Naive thymus-derived CD4-positive, alpha-beta T cell (primary cell): ENCODE data around the gene GMDS. TPM values are rescaled to one million over a fixed set of nuclear protein-coding genes. Genes with fewer than 3 reads are reported as not detected.

Experiments used
- ATAC-seq: fragments of 150-1000 bp; cut with Tn5 transposase; 2 replicates; pipeline ENCODE4 v1.10.0; 2021; ENCODE audit warnings: mild to moderate bottlenecking, moderate library complexity
- CTCF ChIA-PET: fragments of 350-600 bp; sonication (Branson Sonifier 250); formaldehyde crosslinking; loops from one replicate; lab custom pipeline; 2021; ENCODE audit warnings: antibody characterized with exemption; lab: Charles Lee
- POLR2A ChIA-PET: fragments of 350-600 bp; sonication (Branson Sonifier 250); formaldehyde crosslinking; loops from one replicate; lab custom pipeline; 2021; ENCODE audit warnings: antibody characterized with exemption, inconsistent platforms; lab: Charles Lee
- DNase-seq, 9 donors: peaks; one replicate each; pipeline versions ENCODE4 v3.0.0 to v3.0.0-alpha.2; 2020 to 2022; ENCODE audit warnings: mixed read lengths in 1 of 9
- H3K27ac ChIP-seq: one replicate; pipeline ENCODE4 v1.7.0; 2013; ENCODE audit warnings: mild to moderate bottlenecking, low read depth, low read length, moderate library complexity
- H3K27me3 ChIP-seq, 2 donors: one replicate each; pipeline ENCODE4 v1.7.0; 2013; ENCODE audit warnings: low read length in 2 of 2, mild to moderate bottlenecking in 2 of 2, moderate library complexity in 2 of 2; ENCODE audit not compliant: control insufficient read depth in 2 of 2, insufficient read depth in 2 of 2
- H3K36me3 ChIP-seq, 3 experiments: 1 replicate in 2 of 3; 2 replicates in 1 of 3; pipeline ENCODE4 v1.7.0; 2013; ENCODE audit warnings: low read length in 3 of 3, mild to moderate bottlenecking in 3 of 3, moderate library complexity in 1 of 3; ENCODE audit not compliant: insufficient read depth in 3 of 3, control insufficient read depth in 2 of 3
- H3K4me1 ChIP-seq, 2 donors: one replicate each; pipeline ENCODE4 v1.7.0; 2013; ENCODE audit warnings: low read length in 2 of 2, mild to moderate bottlenecking in 2 of 2, moderate library complexity in 1 of 2; ENCODE audit not compliant: control insufficient read depth in 2 of 2, insufficient read depth in 2 of 2
- H3K4me3 ChIP-seq: 2 replicates; pipeline ENCODE4 v1.7.0; 2013; ENCODE audit warnings: mild to moderate bottlenecking, low read length
- H3K9me3 ChIP-seq, 3 experiments: 1 replicate in 2 of 3; 2 replicates in 1 of 3; pipeline ENCODE4 v1.7.0; 2013; ENCODE audit warnings: low read length in 3 of 3; ENCODE audit not compliant: control insufficient read depth in 2 of 3
- H3K27ac Mint-ChIP-seq, 9 donors: one replicate each; pipeline ENCODE4 v1.8.0; 2020 to 2022; ENCODE audit warnings: mixed read lengths in 9 of 9, mild to moderate bottlenecking in 8 of 9, moderate library complexity in 5 of 9, inconsistent platforms in 2 of 9
- H3K27me3 Mint-ChIP-seq, 5 donors: one replicate each; pipeline ENCODE4 v1.8.0; 2021 to 2022; ENCODE audit warnings: mixed read lengths in 5 of 5, mild to moderate bottlenecking in 1 of 5
- H3K36me3 Mint-ChIP-seq, 5 donors: one replicate each; pipeline ENCODE4 v1.8.0; 2020 to 2022; ENCODE audit warnings: mixed read lengths in 5 of 5, mild to moderate bottlenecking in 3 of 5, inconsistent platforms in 1 of 5
- H3K4me1 Mint-ChIP-seq, 7 donors: one replicate each; pipeline ENCODE4 v1.8.0; 2020 to 2022; ENCODE audit warnings: mixed read lengths in 7 of 7, mild to moderate bottlenecking in 3 of 7, inconsistent platforms in 1 of 7
- H3K4me3 Mint-ChIP-seq, 10 donors: one replicate each; pipeline ENCODE4 v1.8.0; 2020 to 2022; ENCODE audit warnings: mild to moderate bottlenecking in 10 of 10, mixed read lengths in 10 of 10, moderate library complexity in 6 of 10, inconsistent platforms in 2 of 10
- H3K9me3 Mint-ChIP-seq, 11 donors: one replicate each; pipeline ENCODE4 v1.8.0; 2020 to 2022; ENCODE audit warnings: mixed read lengths in 11 of 11, mild to moderate bottlenecking in 4 of 11, inconsistent platforms in 1 of 11, moderate library complexity in 1 of 11
- intact Hi-C, 2 donors: fragments of 100-400 bp; cut with micrococcal nuclease; formaldehyde crosslinking; loops; one replicate each; pipeline ENCODE4 v1.15.1; 2023
- polyA plus RNA-seq, 2 donors: library from polyadenylated mRNA; unstranded; fragments of 300-500 nt; fragmentation: Illumina TruSeq; gene quantifications; one replicate each; pipeline ENCODE4 v1.2.3, GENCODE V29; 2021
- total RNA-seq, 6 experiments: library from RNA in 5 of 6; stranded (reverse) in 5 of 6; gene quantifications; 1 replicate in 5 of 6; 2 replicates in 1 of 6; pipeline ENCODE4 v1.2.3 and lab custom pipeline; 2021 to 2026

GMDS gene
- total and polyA plus RNA-seq, 7 experiments from 2014 or later = 12.7 to 33.9 (median 18.3) TPM

DNA sequence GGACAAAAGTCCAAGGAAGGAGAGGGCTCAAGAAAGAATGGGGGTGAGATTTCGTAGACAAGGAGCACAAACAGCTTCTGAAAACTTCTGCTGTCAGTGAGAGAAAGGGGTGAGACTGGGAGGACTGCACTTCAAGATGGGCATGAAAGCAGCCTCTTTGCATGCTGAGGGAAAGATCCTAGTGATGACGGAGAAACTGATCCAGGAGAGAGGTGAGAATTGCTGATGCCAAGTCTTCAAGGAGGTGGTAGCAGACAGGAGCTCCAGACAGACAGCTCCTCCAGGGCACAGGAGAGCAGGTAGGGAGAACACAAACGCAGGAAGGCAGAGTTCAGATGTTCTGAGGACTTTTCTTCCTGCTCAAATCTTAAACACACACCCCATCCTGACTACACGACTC is 303.9 kb downstream of the GMDS start:
- no peak for DNase-seq
- Mint-ChIP-seq H3K27ac (no peak overlapping the region), H3K9me3 (peaks cover 0 to 9% (median 0%) of the 10 kb centered on the region in 11 donors), H3K27me3 (no peaks in the 10 kb centered on the region), H3K4me1 (no peaks in the 10 kb centered on the region), H3K36me3 (peaks cover 0 to 33% (median 22%) of the 10 kb centered on the region in 5 donors), H3K4me3 (no peak overlapping the region)
- ATAC-seq = no peak
- Histone ChIP-seq H3K27me3 (no peaks in the 10 kb centered on the region), H3K4me1 (no peaks in the 10 kb centered on the region), H3K4me3 (no peak overlapping the region), H3K36me3 (no peaks in the 10 kb centered on the region), H3K27ac (no peak overlapping the region), H3K9me3 (no peaks in the 10 kb centered on the region)
- intact Hi-C loops = no loop called here
- POLR2A ChIA-PET = no interaction called here
- CTCF ChIA-PET = no interaction called here

DNA sequence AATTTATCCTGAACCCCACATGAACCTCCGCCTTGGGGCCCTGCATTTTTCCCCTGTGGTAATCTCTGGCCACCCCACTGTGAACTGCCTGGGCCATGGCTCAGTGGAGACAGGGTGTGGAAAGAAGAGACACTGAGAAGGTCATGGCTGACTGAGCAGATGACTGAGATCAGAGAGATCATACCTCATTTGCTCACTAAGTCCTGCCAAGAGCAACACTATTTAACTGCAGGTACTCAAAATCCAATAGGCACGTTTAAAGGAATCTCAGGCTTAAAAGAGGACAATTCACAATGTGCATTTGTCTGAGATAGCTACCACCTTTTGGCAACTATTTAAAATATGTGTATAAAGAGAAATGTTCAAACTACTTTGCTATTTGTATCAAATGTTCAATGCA is 305.0 kb downstream of the GMDS start:
- peaks cover 0 to 18% (median 5%) of the 10 kb centered on the region in 11 donors for H3K9me3 Mint-ChIP-seq
- no peaks in the 10 kb centered on the region for H3K4me1 Mint-ChIP-seq
- no peaks in the 10 kb centered on the region for H3K36me3 ChIP-seq
- no peak overlapping the region for H3K27ac ChIP-seq
- H3K27me3 Mint-ChIP-seq = no peaks in the 10 kb centered on the region
- peaks cover 0 to 39% (median 33%) of the 10 kb centered on the region in 5 donors for H3K36me3 Mint-ChIP-seq
- POLR2A ChIA-PET = no interaction called here
- DNase-seq (no peak), ATAC-seq (no peak)
- no peak overlapping the region for H3K4me3 ChIP-seq
- H3K4me3 Mint-ChIP-seq = no peak overlapping the region
- H3K9me3 ChIP-seq = no peaks in the 10 kb centered on the region
- intact Hi-C loops = no loop called here
- H3K4me1 ChIP-seq = no peaks in the 10 kb centered on the region
- CTCF ChIA-PET = no interaction called here
- H3K27me3 ChIP-seq = no peaks in the 10 kb centered on the region
- H3K27ac Mint-ChIP-seq = no peak overlapping the region

DNA sequence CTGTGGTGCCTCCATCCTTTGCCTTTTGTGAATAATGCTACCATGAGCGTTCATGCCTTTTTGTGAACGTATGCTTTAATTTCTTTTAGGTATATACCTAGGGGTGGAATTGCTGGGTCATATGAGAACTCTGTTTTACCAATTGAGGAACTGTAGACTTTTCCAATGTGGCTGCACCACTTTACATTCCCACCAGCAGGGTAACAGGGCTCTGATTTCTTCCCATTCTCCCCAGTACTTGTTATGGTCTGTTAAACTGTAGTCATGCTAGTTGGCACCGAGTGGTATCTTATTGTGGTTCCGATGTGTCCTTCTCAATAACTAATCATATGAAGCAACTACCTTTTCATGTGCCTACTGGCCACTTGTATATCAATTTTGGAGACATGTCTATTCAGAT is 312.1 kb downstream of the GMDS start:
- peaks cover 0 to 28% (median 6%) of the 10 kb centered on the region in 11 donors for H3K9me3 Mint-ChIP-seq
- no peaks in the 10 kb centered on the region for H3K4me1 ChIP-seq
- no peaks in the 10 kb centered on the region for H3K27me3 Mint-ChIP-seq
- no peaks in the 10 kb centered on the region for H3K27me3 ChIP-seq
- no peak for ATAC-seq
- H3K9me3 ChIP-seq = no peaks in the 10 kb centered on the region
- POLR2A ChIA-PET = no interaction called here
- intact Hi-C loops = no loop called here
- H3K27ac ChIP-seq = no peak overlapping the region
- no peak overlapping the region for H3K27ac Mint-ChIP-seq
- no peak overlapping the region for H3K4me3 Mint-ChIP-seq
- H3K36me3 Mint-ChIP-seq = peaks cover 0 to 52% (median 42%) of the 10 kb centered on the region in 5 donors
- no peaks in the 10 kb centered on the region for H3K4me1 Mint-ChIP-seq
- H3K4me3 ChIP-seq = no peak overlapping the region
- H3K36me3 ChIP-seq = no peaks in the 10 kb centered on the region
- CTCF ChIA-PET = interaction anchor here (0.7 kb wide), 1 partner anchor 126 kb away, joined by 3 read pairs; no protein-coding TSS in a partner anchor
- DNase-seq = no peak

DNA sequence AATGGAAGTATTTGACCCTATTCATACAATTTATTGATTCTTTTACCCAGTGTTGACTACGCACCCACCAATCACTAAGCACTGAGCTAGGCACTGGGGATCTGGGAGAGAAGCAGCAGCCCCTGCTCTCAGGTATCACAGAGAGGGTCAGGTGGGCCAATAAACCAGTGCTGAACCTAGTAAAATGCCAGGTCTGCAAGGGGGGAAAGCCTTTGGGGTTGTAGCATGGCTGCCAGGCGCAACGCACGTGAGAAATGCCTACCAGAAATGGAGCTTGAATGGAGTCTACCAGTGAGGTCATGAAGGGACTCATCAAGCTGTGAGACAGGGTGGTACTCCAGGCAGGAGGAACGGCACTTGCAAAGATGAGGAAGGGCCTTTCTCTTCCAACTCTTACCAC is 313.6 kb downstream of the GMDS start:
- no peaks in the 10 kb centered on the region for H3K27me3 ChIP-seq
- CTCF ChIA-PET = no interaction called here
- H3K9me3 Mint-ChIP-seq = peaks cover 0 to 25% (median 6%) of the 10 kb centered on the region in 11 donors
- ATAC-seq = no peak
- intact Hi-C loops = no loop called here
- H3K36me3 ChIP-seq = no peaks in the 10 kb centered on the region
- H3K27ac ChIP-seq = no peak overlapping the region
- H3K4me3 Mint-ChIP-seq = no peak overlapping the region
- H3K4me3 ChIP-seq = no peak overlapping the region
- no peak overlapping the region for H3K27ac Mint-ChIP-seq
- no peaks in the 10 kb centered on the region for H3K4me1 Mint-ChIP-seq
- no peaks in the 10 kb centered on the region for H3K27me3 Mint-ChIP-seq
- H3K36me3 Mint-ChIP-seq = peaks cover 0 to 47% (median 30%) of the 10 kb centered on the region in 5 donors
- POLR2A ChIA-PET = no interaction called here
- H3K9me3 ChIP-seq = no peaks in the 10 kb centered on the region
- H3K4me1 ChIP-seq = no peaks in the 10 kb centered on the region
- DNase-seq = no peak

DNA sequence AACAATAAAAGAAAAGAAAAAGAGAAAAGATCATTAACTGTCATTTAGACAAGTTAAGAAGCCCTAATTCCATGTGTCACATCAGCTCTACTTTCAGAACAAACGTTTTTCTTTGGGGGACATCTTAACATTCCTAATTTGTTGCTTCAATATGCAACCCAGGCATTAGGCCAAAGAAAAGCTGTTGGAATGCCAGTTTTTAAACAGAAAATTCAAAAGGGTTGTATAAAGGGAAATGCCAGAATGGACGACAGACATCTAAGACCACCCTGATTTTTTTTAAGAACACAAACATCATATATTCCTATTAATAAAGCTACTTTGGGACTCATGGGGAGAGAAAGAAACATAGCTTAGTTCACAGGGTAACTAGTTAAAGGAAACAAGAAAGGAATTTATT is 315.0 kb downstream of the GMDS start:
- Histone ChIP-seq H3K27me3 (no peaks in the 10 kb centered on the region), H3K4me1 (no peaks in the 10 kb centered on the region), H3K27ac (no peak overlapping the region), H3K4me3 (no peak overlapping the region), H3K36me3 (no peaks in the 10 kb centered on the region), H3K9me3 (no peaks in the 10 kb centered on the region)
- Mint-ChIP-seq H3K27me3 (no peaks in the 10 kb centered on the region), H3K4me1 (no peaks in the 10 kb centered on the region), H3K27ac (no peak overlapping the region), H3K36me3 (peaks cover 0 to 49% (median 23%) of the 10 kb centered on the region in 5 donors), H3K4me3 (no peak overlapping the region), H3K9me3 (peaks cover 0 to 13% (median under 1%) of the 10 kb centered on the region in 11 donors)
- ATAC-seq = no peak
- no peak for DNase-seq
- ChIA-PET POLR2A (no interaction called here), CTCF (no interaction called here)
- intact Hi-C loops = no loop called here

DNA sequence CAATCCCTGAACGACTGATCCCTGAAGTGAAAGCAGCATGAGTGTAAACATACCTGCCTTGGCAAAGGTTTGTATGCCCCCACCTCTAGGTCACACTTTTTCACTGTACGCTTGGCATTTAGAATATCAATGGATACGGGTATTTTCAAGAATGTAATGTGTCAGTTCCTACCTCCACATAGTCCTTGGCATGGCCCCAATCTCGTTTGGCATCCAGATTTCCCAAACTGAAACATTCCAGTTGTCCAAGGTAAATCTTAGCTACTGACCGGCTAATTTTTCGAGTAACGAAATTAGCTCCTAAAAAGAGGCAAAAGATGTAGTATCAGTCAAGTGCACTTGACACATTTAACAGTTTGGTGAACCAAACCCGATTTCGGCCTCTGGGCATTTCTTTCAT is 315.5 kb downstream of the GMDS start:
- Histone ChIP-seq H3K36me3 (no peaks in the 10 kb centered on the region), H3K9me3 (no peaks in the 10 kb centered on the region), H3K4me3 (no peak overlapping the region), H3K4me1 (no peaks in the 10 kb centered on the region), H3K27ac (no peak overlapping the region), H3K27me3 (no peaks in the 10 kb centered on the region)
- Mint-ChIP-seq H3K4me1 (no peaks in the 10 kb centered on the region), H3K9me3 (peaks cover 0 to 13% (median 0%) of the 10 kb centered on the region in 11 donors), H3K27ac (no peak overlapping the region), H3K27me3 (no peaks in the 10 kb centered on the region), H3K4me3 (no peak overlapping the region), H3K36me3 (peaks cover 0 to 52% (median 22%) of the 10 kb centered on the region in 5 donors)
- intact Hi-C loops = no loop called here
- POLR2A ChIA-PET = no interaction called here
- ATAC-seq (no peak), DNase-seq (no peak)
- CTCF ChIA-PET = no interaction called here

DNA sequence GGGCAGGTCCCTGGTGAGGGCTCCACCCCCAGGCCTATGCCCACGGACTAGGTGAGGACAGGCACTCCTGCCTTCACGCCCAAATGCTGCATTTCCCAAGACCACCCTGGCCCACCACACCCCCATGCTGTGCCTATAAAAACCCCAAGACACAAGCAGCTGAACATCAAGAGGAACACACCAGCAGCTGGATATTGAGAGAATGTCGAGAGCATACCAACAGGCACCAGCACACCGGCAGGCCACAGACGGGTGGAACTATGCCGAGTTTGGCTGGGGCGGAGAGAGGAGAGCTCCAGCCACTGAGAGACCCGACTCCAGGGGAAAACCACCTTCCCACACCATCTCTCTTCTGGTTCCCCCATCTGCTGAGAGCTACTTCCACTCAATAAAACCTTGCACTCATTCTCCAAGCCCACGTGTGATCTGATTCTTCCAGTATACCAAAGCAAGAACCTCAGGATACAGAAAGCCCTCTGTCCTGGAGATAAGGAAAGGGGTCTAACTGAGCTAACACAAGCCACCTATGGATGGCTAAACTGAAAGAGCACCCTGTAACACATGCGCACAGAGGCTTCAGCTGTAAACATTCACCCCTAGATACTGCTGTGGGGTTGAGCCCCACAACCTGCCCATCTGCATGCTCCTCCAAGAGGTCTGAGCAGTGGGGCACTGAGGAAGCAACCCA is 319.5 kb downstream of the GMDS start:
- Histone ChIP-seq H3K36me3 (no peaks in the 10 kb centered on the region), H3K4me3 (no peak overlapping the region), H3K4me1 (no peaks in the 10 kb centered on the region), H3K9me3 (no peaks in the 10 kb centered on the region), H3K27me3 (no peaks in the 10 kb centered on the region), H3K27ac (no peak overlapping the region)
- intact Hi-C loops = no loop called here
- no peaks in the 10 kb centered on the region for H3K27me3 Mint-ChIP-seq
- H3K36me3 Mint-ChIP-seq = peaks cover 4 to 46% (median 20%) of the 10 kb centered on the region in 5 donors
- peaks cover 0 to 3% (median 0%) of the 10 kb centered on the region in 11 donors for H3K9me3 Mint-ChIP-seq
- ChIA-PET CTCF (no interaction called here), POLR2A (no interaction called here)
- no peak overlapping the region for H3K4me3 Mint-ChIP-seq
- H3K4me1 Mint-ChIP-seq = peaks cover 0 to 5% (median 0%) of the 10 kb centered on the region in 7 donors
- ATAC-seq (no peak), DNase-seq (no peak)
- no peak overlapping the region for H3K27ac Mint-ChIP-seq
